GM18951 (cell line): ENCODE measurements around the gene OBP2A.

ENCODE experiments used
- POLR2A ChIP-seq: IDR thresholded peaks from 4 replicates; pipeline ENCODE4 v1.6.1; 2011; ENCODE audit warnings: mild to moderate bottlenecking; ENCODE audit not compliant: insufficient read length, insufficient read depth; ENCODE audit errors: extremely low read depth
- in situ Hi-C: fragments of 300-500 bp; cut with MboI; formaldehyde crosslinking; loops from one replicate; pipeline ENCODE4 v1.12.0; 2022; ENCODE audit warnings: low sequenced_read_pairs, mixed read lengths, inconsistent platforms; ENCODE audit not compliant: unreplicated experiment

Gene OBP2A

GRCh38 chr9:135515083-135515951, 30.6 kb upstream of the OBP2A start:
- TF ChIP-seq POLR2A: no peak
- in situ Hi-C loops: no loop called here

- in situ Hi-C loops: no loop called here
- no peak for TF ChIP-seq POLR2A
Measured at GRCh38 chr9:135516132-135516860, 29.6 kb upstream of the OBP2A start.

GRCh38 chr9:135517407-135517822, 28.5 kb upstream of the OBP2A start:
- in situ Hi-C loops: no loop called here
- no peak for TF ChIP-seq POLR2A

- in situ Hi-C loops: no loop called here
- no peak for TF ChIP-seq POLR2A
Measured at GRCh38 chr9:135519179-135519971, 26.6 kb upstream of the OBP2A start.

- in situ Hi-C loops: no loop called here
- no peak for TF ChIP-seq POLR2A
Measured at GRCh38 chr9:135520916-135521607, 24.9 kb upstream of the OBP2A start, which contains the start of gene LCN1. Gene LCN1, plus strand, starts transcription at chr9:135521440. Its CDS starts 58 bp downstream, at chr9:135521498.

- in situ Hi-C loops: no loop called here
- no peak for TF ChIP-seq POLR2A
Measured at GRCh38 chr9:135521608-135522095, 24.3 kb upstream of the OBP2A start.

GRCh38 chr9:135522137-135522877, 23.6 kb upstream of the OBP2A start:
- no peak for TF ChIP-seq POLR2A
- in situ Hi-C loops: no loop called here

GRCh38 chr9:135522931-135523330, 23.0 kb upstream of the OBP2A start:
- in situ Hi-C loops: no loop called here
- no peak for TF ChIP-seq POLR2A

- TF ChIP-seq POLR2A: no peak
- in situ Hi-C loops: no loop called here
Measured at GRCh38 chr9:135523521-135524129, 22.3 kb upstream of the OBP2A start.

- TF ChIP-seq POLR2A: no peak
- in situ Hi-C loops: no loop called here
Measured at GRCh38 chr9:135524130-135524861, 21.6 kb upstream of the OBP2A start.
